ENCODE data around the gene ACACB.

The ACACB gene

DNA sequence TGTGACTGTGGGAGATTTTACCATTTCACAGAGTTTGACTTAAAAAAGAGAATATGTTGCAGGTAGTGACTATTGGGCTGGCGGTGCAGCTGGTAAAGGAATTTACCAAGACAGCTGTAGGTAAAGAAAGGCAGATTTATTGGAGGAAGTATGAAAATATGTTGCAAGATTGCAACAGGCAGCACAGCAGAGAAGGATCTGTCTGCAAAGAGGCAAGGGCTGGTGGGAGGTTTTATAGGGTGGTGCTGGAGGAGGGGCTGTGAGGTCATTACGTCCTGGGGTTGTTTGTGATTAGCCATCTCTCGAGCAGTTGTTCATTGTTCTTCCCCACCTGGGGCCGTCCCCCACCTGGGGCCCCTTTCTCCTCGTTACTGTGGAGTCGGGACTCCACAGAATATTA, 62.1 kb downstream of the ACACB start:
- no peak for DNase-seq

DNA sequence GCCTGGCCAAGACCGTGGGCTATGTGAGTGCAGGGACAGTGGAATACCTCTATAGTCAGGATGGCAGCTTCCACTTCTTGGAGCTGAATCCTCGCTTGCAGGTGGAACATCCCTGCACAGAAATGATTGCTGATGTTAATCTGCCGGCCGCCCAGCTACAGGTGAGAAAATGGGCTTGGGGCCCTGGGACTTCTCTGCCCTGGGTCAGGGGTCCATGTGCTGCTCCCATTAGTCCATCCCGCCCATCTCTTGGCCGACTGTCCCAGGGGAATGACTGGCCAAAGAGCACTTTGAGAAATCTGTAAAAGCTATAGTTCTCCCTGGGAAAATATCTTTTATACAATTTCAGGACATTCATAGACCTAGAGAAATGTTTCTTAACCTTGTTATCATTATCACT, 63.5 kb downstream of the ACACB start:
- no peak for DNase-seq

DNA sequence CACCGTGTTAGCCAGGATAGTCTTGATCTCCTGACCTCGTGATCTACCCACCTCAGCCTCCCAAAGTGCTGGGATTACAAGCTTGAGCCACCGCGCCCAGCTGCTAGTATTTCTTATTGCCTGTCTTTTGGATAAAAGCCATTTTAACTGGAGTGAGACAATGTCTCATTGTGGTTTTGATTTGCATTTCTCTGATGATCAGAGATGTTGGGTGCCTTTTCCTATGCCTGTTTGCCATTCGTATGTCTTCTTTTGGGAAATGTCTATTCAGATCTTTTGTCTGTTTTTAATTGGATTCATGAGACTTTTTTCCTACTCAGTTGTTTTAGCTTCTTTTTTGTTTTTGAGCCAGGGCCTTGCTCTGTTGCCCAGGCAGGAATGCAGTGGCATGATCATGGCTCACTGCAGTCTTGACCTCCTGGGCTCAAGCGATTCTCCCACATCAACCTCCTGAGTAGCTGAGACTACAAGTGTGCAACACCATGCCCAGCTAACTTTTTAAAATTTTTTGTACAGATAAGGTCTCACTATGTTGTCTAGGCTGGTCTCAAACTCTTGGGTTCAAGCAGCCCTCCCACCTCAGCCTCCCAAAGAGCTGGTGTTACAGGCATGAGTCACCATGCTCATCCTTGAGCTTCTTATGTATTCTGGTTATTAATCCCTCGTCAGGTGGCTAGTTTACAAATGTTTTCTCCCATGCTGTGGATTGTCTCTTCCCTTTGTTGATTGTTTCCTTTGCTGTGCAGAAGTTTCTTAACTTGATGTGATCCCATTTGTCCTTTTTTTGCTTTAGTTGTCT, 65.9 kb downstream of the ACACB start:
- no peak for DNase-seq

DNA sequence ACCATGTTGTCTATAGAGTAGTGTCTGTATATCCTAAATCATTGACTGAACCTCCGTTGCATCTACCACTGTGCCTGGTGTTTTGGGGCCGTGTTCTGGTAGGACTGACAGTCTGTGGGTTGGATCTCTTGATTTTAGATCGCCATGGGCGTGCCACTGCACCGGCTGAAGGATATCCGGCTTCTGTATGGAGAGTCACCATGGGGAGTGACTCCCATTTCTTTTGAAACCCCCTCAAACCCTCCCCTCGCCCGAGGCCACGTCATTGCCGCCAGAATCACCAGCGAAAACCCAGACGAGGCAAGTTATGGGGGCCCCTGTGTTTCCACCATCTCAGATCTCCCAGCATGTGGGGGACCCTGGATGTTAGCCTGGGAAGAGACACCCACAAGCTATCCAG, 69.1 kb downstream of the ACACB start:
- no peak for DNase-seq

DNA sequence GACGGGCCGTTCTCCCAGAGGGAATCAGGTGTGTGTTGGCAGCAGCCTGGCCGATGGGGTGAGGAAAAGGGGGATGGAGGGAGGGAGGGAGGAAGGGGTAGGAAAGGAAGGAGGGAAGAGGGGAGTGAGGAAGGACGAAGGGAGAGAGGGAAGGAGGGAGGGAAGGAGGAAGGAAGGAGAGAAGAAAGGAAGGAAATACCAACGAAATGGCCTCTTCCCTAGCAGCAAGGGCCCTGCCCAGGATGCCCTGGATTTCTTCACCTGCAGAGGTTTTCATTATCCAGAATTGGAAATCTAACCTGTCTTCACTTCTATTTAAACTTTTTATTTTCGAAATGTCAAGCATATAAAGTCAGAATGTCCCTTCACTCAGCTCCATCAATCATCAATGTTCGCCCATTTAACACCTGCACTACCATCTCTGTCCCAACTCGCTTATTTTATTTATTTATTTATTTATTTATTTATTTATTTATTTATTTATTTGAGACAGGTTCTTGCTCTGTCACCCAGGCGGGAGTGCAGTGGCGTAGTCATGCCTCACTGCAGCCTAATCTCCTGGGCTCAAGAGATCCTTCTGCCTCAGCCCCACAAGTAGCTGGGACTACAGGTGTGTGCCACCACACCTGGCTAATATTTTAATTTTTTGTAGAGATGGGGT, 70.7 kb downstream of the ACACB start:
- DNase-seq: no peak

DNA sequence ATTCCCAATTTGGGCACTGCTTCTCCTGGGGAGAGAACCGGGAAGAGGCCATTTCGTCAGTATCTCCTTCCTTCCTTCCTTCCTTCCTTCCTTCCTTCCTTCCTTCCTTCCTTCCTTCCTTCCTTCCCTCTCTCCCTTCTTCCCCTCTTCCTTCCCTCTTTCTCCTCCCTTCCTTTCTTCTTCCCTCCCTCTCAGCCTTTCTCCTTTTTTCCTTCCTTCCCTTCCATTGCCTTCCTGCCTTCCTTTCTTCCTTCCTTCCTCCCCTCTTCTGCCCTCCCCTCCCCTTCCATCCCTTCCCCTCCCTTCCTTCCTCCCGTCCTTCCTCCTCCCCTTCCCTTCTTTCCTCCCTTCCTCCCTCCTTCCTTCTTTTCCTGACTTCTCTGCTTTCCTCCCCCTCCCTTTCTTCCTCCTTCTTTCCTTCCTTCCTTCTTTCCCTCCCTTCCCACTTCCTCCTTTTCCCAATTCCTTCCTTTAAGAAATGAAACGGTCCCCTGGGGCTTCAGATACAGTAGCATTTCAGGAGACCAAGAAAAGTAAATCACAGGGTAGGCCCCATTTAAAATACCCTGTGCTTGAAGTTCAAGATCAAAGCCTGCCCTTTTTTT, 71.8 kb downstream of the ACACB start:
- DNase-seq: no peak

DNA sequence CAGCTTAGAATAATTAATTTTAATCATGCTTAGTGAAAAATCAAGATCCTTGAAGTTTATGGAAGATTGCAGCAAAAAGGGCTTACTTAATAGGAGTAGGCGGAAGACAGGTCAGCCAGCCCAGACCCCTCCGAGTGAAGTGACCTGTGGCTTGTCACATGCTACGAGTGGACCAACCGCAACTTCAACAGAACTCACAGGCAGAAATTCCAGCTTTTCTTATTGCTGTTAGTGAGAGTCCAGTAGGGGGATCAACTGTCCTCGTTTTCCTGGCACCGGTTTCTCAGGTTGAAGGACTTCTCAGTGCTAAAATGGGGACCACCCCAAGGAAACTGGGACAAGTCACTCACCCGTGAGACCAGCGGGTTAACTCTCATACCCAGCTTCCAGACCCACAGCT, 72.9 kb downstream of the ACACB start:
- DNase-seq: no peak

DNA sequence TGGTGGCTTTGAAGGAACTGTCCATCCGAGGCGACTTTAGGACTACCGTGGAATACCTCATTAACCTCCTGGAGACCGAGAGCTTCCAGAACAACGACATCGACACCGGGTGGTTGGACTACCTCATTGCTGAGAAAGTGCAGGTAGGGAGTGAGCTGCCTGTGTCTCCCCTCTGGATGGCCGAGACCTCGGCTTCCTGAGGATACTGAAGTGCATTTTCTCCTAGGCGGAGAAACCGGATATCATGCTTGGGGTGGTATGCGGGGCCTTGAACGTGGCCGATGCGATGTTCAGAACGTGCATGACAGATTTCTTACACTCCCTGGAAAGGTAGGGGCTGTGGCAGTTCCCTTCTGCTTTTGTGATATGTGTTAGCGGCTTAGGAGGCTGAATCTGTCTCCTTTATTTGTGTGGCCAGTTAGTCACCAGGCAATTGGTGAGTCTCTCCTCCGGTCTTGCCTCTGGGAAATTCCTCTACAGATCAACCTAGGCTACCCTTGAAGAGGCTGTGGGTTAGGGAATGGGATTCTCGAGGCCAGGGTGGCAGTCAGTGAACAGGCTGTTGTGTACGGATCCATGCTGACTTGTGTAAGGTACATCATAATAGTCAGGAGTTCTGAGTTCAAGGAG, 75.3 kb downstream of the ACACB start:
- DNase-seq: no peak

DNA sequence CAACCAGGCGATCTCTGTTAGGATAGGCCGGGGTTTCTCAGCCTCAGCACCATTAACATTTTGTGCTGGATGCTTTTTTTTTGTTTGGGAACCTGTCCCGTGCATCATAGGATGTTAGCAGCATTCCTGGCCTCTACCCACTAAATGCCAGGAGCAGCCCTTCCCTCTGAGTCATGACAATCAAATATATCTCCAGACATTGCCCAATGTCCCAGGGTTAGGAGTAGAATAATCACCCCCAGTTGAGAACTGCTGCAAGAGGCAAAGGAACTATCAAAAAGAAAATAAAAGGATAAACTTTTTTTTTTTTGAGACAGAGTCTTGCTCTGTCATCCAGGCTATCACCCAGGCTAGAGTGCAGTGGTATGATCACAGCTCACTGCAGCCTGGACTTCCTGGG, 76.0 kb downstream of the ACACB start:
- no peak for DNase-seq

DNA sequence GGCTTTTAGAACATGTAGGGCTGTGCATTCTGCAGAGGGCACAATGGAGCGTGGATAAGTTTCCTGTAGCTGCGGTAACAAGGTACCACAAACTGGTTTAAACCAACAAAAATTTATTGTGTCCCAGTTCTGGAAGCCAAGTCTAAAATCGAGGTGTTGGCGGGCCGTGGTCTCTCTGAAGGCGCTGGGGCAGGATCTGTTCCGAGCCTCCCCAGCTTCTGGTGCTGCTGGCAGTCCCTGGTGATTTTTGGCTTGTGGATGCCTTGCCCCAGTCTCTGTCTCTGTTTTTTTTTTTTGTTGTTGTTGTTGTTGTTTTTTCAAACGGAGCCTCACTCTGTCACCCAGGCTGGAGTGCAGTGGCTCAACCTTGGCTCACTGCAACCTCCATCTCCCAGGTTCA, 77.5 kb downstream of the ACACB start:
- DNase-seq: no peak

DNA sequence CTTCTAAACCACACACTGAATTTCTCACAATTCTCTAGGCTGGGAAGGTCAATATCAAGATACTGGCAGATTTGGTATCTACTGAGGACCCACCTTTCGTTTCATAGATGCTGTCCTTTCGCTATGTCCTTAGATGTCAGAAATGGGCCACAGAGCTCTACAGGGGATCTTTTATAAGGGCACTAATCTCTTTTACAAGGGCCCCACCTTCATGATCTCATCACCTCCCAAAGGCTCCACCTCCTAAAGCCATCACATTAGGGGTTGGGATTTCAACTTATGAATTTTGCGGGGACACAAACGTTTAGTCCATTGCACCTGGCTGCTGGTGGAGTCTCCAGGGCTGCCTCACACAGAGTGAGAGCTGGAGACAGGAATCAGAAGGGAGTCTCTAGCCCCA, 79.9 kb downstream of the ACACB start:
- DNase-seq: no peak

DNA sequence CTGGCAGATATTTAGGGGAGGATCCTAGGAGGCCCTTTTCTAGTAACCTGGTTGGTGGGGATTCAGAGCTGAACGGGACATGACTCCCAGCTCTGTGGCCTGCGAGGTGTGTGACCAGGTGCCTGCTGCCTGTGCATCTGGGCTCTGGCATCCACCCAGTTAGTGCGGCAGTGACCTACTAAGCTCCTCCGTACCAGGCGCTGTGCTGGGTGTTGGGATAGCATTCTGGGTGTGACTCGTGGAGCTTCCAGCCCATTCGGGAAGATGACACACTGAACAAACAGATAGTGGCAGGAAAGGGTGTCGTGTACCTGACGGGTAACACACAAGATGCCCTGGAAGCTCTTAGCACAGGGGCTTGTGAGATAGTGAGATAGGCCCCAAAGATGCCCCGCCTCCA, 80.9 kb downstream of the ACACB start:
- DNase-seq: no peak

DNA sequence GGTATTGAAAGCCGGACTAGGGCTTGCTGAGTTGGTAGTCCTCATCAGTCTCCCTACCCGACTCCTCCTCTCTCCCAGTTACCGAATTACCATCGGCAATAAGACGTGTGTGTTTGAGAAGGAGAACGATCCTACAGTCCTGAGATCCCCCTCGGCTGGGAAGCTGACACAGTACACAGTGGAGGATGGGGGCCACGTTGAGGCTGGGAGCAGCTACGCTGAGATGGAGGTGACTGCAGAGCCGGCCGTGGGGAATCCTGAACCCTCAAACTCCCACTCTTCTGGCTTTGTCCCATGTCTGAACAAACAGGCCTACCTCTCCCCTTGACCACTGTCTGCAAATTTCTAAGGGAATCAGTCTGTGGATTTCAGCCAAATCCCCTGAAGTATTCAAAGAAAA, 82.9 kb downstream of the ACACB start:
- no peak for DNase-seq

DNA sequence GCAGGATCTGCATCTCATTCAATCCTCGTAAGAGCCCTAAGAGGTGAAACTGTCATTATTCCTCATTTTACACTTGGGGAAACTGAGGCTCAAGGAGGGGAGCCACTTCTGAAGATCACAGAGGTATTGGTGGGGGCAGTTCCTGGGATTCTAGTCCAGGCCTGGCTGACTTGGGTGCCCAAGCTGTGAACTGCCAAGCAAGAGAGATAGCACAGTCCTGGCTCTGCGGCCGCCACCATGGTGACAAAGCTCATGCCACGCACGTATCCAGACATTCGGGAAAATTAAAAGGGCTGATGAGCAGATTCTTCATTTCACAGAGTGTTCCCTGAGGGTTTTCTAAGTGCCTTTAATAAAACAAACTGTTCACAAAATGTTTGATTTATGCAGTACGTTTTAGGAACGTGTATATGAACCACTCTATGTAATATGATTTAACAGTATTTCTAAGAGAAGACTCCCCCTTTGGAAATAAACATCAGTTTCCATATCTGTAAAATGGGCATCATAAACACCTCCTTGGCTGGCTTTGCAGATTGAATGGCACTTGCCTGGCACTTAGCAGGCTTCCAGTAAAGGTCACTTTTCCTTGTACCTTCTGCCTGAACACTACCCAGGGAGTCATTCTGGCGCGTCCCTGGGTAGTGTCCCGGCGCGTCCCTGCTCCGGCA, 84.6 kb downstream of the ACACB start:
- DNase-seq: no peak

DNA sequence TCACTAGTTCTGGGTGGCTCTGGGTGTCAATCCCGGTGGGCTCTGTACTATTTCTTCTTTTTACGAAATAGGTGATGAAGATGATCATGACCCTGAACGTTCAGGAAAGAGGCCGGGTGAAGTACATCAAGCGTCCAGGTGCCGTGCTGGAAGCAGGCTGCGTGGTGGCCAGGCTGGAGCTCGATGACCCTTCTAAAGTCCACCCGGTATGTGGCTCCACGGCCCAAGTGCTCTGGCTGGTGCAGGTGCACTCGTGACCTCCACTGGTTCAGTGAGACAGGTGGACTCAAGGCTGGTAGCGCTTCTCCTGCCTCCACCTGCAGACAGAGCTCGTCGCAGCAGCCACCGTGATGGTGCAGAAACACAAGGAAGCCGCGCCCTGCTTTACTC, 85.1 kb downstream of the ACACB start:
- no peak for DNase-seq

DNA sequence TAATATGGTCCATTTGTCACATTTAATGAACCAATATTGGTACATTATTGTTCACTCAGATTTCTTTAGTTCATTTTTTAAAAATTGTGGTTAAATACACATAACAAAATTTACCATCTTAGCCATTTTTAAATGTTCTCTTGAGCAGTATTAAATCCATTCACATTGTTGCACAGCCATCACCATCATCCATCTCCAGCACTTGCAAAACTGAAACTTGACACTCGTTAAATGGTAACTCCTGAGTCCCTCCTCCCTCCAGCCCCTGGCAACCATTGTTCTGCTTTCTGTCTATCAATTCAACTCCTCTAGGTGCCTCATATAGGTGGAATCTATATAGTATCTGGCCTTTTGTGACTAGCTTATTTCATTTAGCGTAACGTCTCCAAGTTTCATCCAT, 86.4 kb downstream of the ACACB start:
- no peak for DNase-seq

DNA sequence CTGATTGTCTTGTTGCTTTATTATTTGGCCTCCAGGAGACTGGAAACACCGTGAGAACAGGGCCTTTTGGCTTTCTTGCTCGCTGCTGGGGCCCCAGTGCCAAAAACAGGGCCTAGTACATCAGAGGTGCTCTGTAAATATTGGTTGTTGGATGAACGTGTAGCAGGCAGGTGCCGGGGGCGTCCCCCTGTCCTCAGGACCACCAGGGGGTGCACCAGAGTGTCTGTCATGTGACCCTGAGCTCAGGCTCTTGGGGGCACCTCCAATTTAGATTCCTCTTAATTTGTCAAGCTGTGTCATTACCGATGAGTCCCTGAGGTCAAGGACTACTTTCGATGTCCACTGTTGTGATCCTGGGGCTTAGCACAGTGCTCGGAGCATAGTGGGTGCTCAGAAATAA, 87.1 kb downstream of the ACACB start:
- no peak for DNase-seq

DNA sequence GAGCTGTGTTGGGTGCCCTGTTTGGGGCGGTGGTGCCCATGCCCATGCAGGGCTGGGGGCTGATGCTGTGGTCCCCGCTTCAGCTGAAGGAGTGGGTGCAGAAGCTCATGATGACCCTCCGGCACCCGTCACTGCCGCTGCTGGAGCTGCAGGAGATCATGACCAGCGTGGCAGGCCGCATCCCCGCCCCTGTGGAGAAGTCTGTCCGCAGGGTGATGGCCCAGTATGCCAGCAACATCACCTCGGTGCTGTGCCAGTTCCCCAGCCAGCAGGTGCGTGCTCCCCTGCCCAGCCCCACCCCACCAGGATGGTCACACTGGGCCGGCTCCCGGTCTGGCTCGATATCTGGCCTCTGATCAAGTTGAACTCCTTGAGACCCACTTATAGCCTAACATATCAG, 92.7 kb downstream of the ACACB start:
- DNase-seq: no peak

DNA sequence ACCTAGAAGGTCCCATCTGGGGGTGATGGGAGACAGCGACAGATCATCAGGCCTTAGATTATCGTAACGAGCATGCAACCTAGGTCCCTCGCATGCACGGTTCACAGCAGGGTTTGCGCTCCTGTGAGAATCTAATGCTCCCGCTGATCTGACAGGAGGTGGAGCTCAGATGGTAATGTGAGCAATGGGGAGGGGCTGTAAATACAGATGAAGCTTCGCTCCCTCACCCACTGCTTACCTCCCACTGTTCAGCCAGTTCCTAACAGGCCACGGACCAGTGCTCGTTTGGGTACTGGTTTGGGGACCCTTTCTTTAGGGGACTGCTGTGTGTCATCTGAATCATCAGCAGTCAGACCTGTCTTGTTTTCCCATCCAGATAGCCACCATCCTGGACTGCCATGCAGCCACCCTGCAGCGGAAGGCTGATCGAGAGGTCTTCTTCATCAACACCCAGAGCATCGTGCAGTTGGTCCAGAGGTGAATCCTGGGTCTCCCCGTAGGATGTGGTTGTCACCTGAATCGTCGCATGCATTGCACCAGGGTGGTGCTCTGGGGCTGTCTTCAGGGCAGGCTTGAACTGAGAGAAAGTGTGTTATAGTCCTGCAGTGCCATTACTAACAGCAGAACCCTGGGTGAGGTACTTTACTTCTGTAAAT, 96.2 kb downstream of the ACACB start:
- DNase-seq: no peak

DNA sequence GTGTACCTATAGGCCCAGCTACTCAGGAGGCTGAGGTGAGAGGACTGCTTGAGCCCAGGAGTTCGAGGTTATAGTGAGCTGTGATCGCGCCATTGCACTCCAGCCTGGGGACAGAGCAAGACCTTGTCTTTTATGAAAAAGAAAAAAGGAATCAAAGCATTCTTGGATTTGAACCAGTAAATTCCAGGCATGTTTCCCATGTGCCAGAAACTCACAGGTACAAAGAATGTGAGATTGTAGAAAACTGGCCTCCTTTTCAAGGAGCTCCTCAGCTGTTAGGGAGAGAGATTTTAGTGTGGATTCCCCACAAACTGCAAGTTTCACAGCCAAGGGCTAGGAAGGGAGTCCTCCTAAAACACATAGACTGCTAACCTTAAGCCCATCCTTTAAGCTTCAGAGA, 97.7 kb downstream of the ACACB start:
- DNase-seq: no peak

DNA sequence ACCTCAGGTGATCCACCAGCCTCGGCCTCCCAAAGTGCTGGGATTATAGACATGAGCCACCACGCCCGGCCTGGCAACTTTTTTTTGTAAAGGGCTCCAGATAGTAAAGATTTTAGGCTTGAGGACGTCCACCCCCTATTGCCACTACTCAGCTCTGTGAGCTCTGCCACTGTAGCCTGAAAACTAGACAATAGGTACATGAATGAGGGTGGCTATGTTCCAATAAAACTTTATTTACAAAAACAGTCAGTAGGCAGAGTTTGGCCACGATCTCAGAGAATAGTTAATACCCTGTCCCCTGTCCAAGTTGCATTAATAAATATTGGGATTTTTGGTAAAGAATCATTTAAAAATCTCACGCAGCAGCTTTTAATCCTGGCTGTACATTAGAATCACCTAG, 102.6 kb downstream of the ACACB start:
- no peak for DNase-seq

DNA sequence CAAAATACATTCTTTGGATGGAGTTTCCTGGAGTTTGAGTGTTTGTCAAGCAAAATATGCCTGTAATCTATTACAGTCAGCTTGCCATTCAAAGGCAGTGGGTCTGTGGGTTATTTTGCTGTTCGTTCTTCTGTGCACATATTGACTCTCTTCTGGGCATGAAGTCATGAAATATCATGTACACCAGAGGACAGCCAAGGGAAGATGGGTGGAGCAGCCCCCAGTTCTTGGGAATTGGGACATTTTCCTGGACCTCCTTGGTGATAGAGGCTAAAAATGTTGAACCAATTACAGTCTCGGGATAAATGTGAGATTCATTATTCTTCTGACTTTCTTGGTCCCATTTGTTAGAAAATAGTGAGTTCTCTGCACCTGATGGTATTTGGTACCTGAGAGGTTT, 103.6 kb downstream of the ACACB start:
- no peak for DNase-seq
